HG02943 (cell line): ENCODE data around the gene OR2T6.
"Not testable (repeated sequence)": the region's sequence is repeated elsewhere in the genome, so short reads cannot be mapped to it uniquely, and the experiment has no call there.

ENCODE experiments used
- ATAC-seq: cut with Tn5 transposase; IDR thresholded peaks from one replicate; pipeline ENCODE4 v1.9.1; 2021; ENCODE audit warnings: mild to moderate bottlenecking, low read depth, moderate library complexity; ENCODE audit not compliant: unreplicated experiment

OR2T6 gene

GRCh38 chr1:248375446-248375845, at the start of gene OR2T6:
Gene OR2T6 (plus strand): TSS chr1:248375746. CDS start chr1:248387609, 11,863 bp downstream.
- ATAC-seq = no peak

DNA sequence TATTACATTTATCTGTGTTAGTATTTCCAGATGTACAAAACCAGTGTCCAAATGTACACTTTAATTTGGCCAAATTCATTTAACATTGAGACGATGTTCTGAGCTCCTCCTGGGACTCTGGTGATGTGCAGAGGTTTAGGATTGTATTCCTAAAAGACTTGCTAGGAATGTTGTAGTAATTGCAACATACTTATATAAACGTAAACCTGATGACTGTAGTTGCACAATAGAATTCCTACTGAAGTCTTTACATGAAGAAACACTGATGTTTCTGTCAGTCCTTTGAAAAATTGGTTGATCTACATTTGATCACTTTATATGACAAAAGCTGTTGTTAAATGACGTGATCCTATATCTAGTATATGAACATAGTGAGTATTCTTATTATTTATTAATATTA, 32.1 kb upstream of the OR2T6 start:
- no peak for ATAC-seq

- ATAC-seq = no peak
These were observed 27.1 kb upstream of the OR2T6 start, which contains the start of gene OR14C36 for GRCh38 chr1:248348475-248348874. Gene OR14C36 (plus strand): TSS chr1:248348775. CDS start chr1:248348775, 0 bp downstream.

DNA sequence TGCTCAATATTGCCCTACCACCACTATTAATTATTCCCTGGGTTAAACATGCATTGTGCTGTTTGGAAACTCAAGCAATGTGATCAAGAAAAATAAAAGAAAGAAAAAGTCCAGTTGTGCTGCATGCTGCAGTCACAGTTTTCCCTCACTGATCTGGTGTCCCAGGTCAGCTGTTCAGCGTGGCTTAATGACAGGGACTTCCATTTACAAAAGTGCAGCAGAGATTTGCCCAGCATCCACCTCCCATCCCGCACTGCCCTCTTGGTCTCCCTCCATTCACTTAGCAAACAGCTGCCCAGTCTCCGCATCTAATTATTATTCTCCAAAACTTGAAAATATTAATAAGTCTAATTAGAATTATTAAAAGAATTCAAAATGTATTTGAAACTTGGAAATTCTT, 16.1 kb upstream of the OR2T6 start:
- ATAC-seq = no peak

GRCh38 chr1:248361121-248361715, 14.3 kb upstream of the OR2T6 start, which contains the start of gene OR2T4:
Gene OR2T4 (plus strand): TSS chr1:248361665. CDS start chr1:248361665, 0 bp downstream.
- ATAC-seq = no peak

- ATAC-seq = no peak
These were observed 8.9 kb upstream of the OR2T6 start for GRCh38 chr1:248366609-248367008.

DNA sequence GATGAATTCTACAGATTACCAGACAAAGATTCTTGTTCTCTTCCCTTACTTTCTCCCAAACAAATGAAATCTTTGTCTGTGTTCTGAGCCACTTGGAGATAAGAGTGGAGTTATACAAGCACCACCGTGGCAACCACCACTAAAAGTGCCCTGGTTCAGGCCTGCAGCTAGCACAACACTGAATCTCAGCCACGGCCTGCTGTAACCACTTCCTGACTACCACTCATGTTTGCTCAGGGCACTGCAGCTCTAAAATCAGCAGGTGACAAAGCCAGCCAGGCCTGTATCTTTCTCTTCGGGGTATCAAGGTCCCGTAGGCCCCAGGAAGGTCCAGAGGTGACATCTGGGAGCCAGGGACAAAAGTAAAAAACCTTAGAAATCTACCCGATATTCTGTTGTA, 3.2 kb upstream of the OR2T6 start:
- no peak for ATAC-seq

GRCh38 chr1:248373761-248374160, 1.8 kb upstream of the OR2T6 start:
- no peak for ATAC-seq

DNA sequence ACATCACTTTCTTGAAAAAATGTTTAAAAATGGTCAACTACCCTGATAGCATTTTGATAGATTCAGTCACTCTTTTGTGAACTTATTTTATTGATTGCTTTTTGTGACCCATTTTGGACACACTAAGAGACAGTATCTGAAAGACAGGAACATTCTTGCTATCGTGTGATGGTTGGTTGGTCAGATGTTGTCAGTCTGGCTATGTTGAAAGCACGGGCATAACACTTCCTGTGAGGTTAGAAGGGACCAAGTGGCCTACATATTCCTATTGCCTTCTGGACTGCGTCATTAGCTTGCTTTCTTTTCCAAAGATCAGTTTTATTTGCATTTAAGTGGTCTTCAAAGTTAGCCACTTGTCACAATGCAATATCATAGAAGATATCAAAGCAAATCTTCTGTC, 1.4 kb downstream of the OR2T6 start:
- ATAC-seq = no peak

- no peak for ATAC-seq
These were observed 5.3 kb downstream of the OR2T6 start for GRCh38 chr1:248380854-248381253.

- ATAC-seq = no peak
These were observed 12.9 kb downstream of the OR2T6 start for GRCh38 chr1:248388426-248388825.

DNA sequence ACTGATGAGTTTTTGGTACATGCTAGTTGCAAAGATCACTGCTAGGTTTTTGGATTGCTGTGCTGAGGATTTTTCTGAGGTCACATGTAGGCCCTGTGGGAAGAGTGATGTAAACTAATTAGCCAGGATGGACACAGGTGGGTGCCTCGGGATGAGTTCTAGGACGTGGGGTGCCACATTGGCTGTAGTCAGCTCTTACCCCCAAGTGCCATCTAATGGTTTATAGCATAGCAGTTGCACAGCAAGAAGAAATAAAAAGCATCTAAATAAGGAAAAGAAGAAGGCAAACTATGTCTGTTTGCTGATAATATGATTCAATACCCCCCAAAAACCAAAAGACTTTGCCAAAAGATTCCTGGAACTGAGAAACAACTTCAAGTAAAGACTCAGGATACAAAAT, 17.5 kb downstream of the OR2T6 start:
- ATAC-seq = no peak

- no peak for ATAC-seq
These were observed 27.2 kb downstream of the OR2T6 start, which contains the start of gene OR2T1 for GRCh38 chr1:248402748-248403147. Gene OR2T1 (plus strand): TSS chr1:248403048. CDS start chr1:248406148, 3,100 bp downstream.

DNA sequence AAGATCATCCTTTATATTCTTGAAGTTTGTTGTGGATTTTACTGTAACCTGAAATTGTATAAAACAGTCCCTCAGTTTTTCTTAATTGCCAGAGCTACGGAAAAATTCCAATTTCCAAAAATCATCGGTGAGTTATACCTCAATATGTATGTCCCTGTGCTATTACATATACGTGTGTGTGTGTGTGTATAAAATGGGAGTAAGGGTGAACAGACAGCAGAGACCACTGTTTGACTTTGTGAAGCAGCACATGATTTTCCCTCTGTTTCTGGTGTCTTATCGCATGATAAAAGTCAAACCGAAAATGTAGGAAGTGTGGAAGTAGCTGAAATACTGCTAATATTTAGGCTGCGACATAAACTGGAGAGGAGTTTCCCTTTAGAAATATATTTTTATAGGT, 28.5 kb downstream of the OR2T6 start:
- no peak for ATAC-seq

GRCh38 chr1:248406721-248407692, 31.5 kb downstream of the OR2T6 start:
- no peak for ATAC-seq

- no peak for ATAC-seq
These were observed 40.7 kb downstream of the OR2T6 start for GRCh38 chr1:248416226-248416625.

- ATAC-seq = no peak
These were observed 42.3 kb downstream of the OR2T6 start for GRCh38 chr1:248417854-248418253.

DNA sequence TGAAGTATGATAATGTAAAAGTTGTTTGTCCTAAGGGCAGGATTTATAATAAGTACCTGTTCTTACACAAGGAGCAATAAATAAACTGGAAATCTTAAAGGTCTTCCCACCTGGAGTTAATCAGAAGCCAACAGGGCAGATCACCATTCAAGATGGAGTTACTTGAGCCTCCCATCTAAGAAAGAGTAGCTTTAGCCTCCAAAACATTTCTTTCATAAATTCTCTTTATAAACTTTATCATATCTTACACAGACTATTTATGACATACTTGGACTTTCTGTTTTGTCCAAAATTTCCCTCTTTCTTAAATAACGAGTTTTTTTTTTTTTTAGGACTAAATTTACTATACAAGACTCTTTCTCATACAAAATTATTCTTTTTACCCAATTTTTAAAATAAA, 45.8 kb downstream of the OR2T6 start:
- ATAC-seq = no peak

- peak; percentile 45 for ATAC-seq
These were observed 52.1 kb downstream of the OR2T6 start for GRCh38 chr1:248427526-248428191.

GRCh38 chr1:248428192-248428533, 52.6 kb downstream of the OR2T6 start:
- ATAC-seq = peak; percentile 98

GRCh38 chr1:248431683-248432082, 56.1 kb downstream of the OR2T6 start:
- not testable (repeated sequence) for ATAC-seq
